Heart right ventricle (tissue), 12 donors: Measurements from ENCODE around the gene CHRD. TPM values are rescaled to one million over a fixed set of nuclear protein-coding genes. Genes with fewer than 3 reads are reported as not detected.

ENCODE experiments used
- polyA plus RNA-seq, 2 donors: library from polyadenylated mRNA; stranded (reverse); fragments of 200-250 nt; gene quantifications; one replicate each; pipeline ENCODE4 v1.2.3, GENCODE V29; 2013
- total RNA-seq, 10 donors: library from RNA; stranded (reverse); fragmentation: NEBNext Ultra II Directional in 3 of 10; extraction: Animal tissue kit (Norgen Biotek cat#: 25700) in 3 of 10; gene quantifications; one replicate each; pipeline versions ENCODE4 v1.2.1 to v1.2.4, GENCODE V29; 2021 to 2023
- donor health status: ischemic (EF 13 %, LVEDD 7.1; RV severe dilation, severe dysfunction).
- donor health status: healthy with polysubstance abuse.
- donor health status: DM: no; HTN: yes; CAD: no.
- donor health status: DM: no; HTN: no; CAD: no.
- donor health status: ischemic (EF 25% LVEDD 6.9; RV normal size, moderate dysfunction).
- donor health status: ischemic (EF 25% LVEDD 5.7; RV mildly dilated, moderate dysfunction).
- donor health status: healthy.
- donor health status: nonischemic (EF 11% LVEDD 7.7; RV severe dilation, severe dysfunction).
- donor health status: DM: yes; HTN: yes; CAD: no.
- donor health status: PGD.
- donor health status: ischemic (EF 29% LVEDD 5.4; RV normal size, mild dysfunction).
- donor health status: nonischemic (EF 23%, LVEDD 6.1; RV moderate dilation, normal function).

The CHRD gene
- total and polyA plus RNA-seq, 12 donors, result 1.4 to 17.3 (median 3.9) TPM

Other genes starting within 250 kb of the CHRD start
- gene EIF2B5, start 244.7 kb upstream of the CHRD start, total RNA-seq, result 10 to 100 TPM; 26.8 to 37.3 (median 31.6) TPM
- gene EIF2B5, start 244.7 kb upstream of the CHRD start, polyA plus RNA-seq, result 10 to 100 TPM; 30.6 to 44.6 TPM
- 10 to 100 TPM; 52.6 to 81.7 (median 68.6) TPM for gene DVL3, start 224.7 kb upstream of the CHRD start, total RNA-seq
- gene DVL3, start 224.7 kb upstream of the CHRD start, polyA plus RNA-seq, result 10 to 100 TPM; 37.5 to 42.0 TPM
- 100 to 1,000 TPM; 263 to 371 (median 321) TPM for gene AP2M1, start 205.2 kb upstream of the CHRD start, total RNA-seq
- 100 to 1,000 TPM; 187 to 390 TPM for gene AP2M1, start 205.2 kb upstream of the CHRD start, polyA plus RNA-seq
- gene ABCF3, start 193.9 kb upstream of the CHRD start, total RNA-seq, result 10 to 100 TPM; 60.1 to 90.7 (median 68.3) TPM
- 10 to 100 TPM; 78.0 to 87.9 TPM for gene ABCF3, start 193.9 kb upstream of the CHRD start, polyA plus RNA-seq
- gene VWA5B2, start 150.5 kb upstream of the CHRD start, total RNA-seq, result under 1 TPM in 1 of 10 donors, not detected in 9; 0.09 TPM
- under 1 TPM in 1 of 2 donors, not detected in 1; 0.03 TPM for gene VWA5B2, start 150.5 kb upstream of the CHRD start, polyA plus RNA-seq
- gene ALG3, start 131.1 kb upstream of the CHRD start, total RNA-seq, result 10 to 100 TPM; 10.7 to 25.1 (median 13.3) TPM
- gene ALG3, start 131.1 kb upstream of the CHRD start, polyA plus RNA-seq, result 10 to 100 TPM; 16.8 to 63.6 TPM
- 1 to 10 TPM in 7 of 10 donors, under 1 TPM in 3; 0.49 to 2.3 (median 1.1) TPM for gene EEF1AKMT4, start 130.4 kb upstream of the CHRD start, total RNA-seq
- 10 to 100 TPM in 1 of 2 donors, under 1 TPM in 1; 0.95 to 19.4 TPM for gene EEF1AKMT4, start 130.4 kb upstream of the CHRD start, polyA plus RNA-seq
- under 1 TPM in 3 of 10 donors, not detected in 7; 0.20 to 0.30 (median 0.25) TPM for gene CAMK2N2, start 118.5 kb upstream of the CHRD start, total RNA-seq
- gene CAMK2N2, start 118.5 kb upstream of the CHRD start, polyA plus RNA-seq, result under 1 TPM in 1 of 2 donors, not detected in 1; 0.12 TPM
- under 1 TPM in 2 of 10 donors, not detected in 8; 0.20 to 0.28 TPM for gene ECE2, start 104.0 kb upstream of the CHRD start, total RNA-seq
- not detected for gene ECE2, start 104.0 kb upstream of the CHRD start, polyA plus RNA-seq
- gene PSMD2, start 80.8 kb upstream of the CHRD start, total RNA-seq, result 100 to 1,000 TPM; 210 to 254 (median 231) TPM
- gene PSMD2, start 80.8 kb upstream of the CHRD start, polyA plus RNA-seq, result 100 to 1,000 TPM in 1 of 2 donors, 10 to 100 TPM in 1; 49.0 to 288 TPM
- 100 to 1,000 TPM; 203 to 316 (median 209) TPM for gene EIF4G1, start 65.4 kb upstream of the CHRD start, total RNA-seq
- gene EIF4G1, start 65.4 kb upstream of the CHRD start, polyA plus RNA-seq, result 100 to 1,000 TPM; 142 to 277 TPM
- 10 to 100 TPM; 23.0 to 36.5 (median 26.7) TPM for gene FAM131A, start 42.5 kb upstream of the CHRD start, total RNA-seq
- gene FAM131A, start 42.5 kb upstream of the CHRD start, polyA plus RNA-seq, result 10 to 100 TPM; 21.6 to 32.5 TPM
- 1 to 10 TPM; 1.3 to 3.0 (median 2.4) TPM for gene CLCN2, start 18.4 kb upstream of the CHRD start, total RNA-seq
- gene CLCN2, start 18.4 kb upstream of the CHRD start, polyA plus RNA-seq, result 1 to 10 TPM; 1.6 to 8.4 TPM
- gene POLR2H, start 18.3 kb upstream of the CHRD start, total RNA-seq, result 10 to 100 TPM; 17.4 to 31.0 (median 22.9) TPM
- gene POLR2H, start 18.3 kb upstream of the CHRD start, polyA plus RNA-seq, result 10 to 100 TPM; 55.1 to 63.7 TPM
- 1 to 10 TPM in 2 of 10 donors, under 1 TPM in 5, not detected in 3; 0.16 to 1.3 (median 0.56) TPM for gene THPO, start 1.8 kb upstream of the CHRD start, total RNA-seq
- 1 to 10 TPM in 1 of 2 donors, under 1 TPM in 1; 0.30 to 1.0 TPM for gene THPO, start 1.8 kb upstream of the CHRD start, polyA plus RNA-seq
- gene EPHB3, start 181.7 kb downstream of the CHRD start, total RNA-seq, result 1 to 10 TPM in 7 of 10 donors, under 1 TPM in 3; 0.38 to 4.0 (median 2.3) TPM
- under 1 TPM; 0.51 to 0.96 TPM for gene EPHB3, start 181.7 kb downstream of the CHRD start, polyA plus RNA-seq